Suprapubic skin (tissue), 4 donors: ENCODE measurements around the gene FBXO42. TPM values are rescaled to one million over a fixed set of nuclear protein-coding genes. Genes with fewer than 3 reads are reported as not detected.
A peak's percentile ranks its signal among the peaks of the same experiment; 100 is the strongest.

Source experiments
- DNase-seq, 2 donors: peaks; one replicate each; pipeline ENCODE4 v3.0.0-alpha.2; 2019; ENCODE audit warnings: low spot score in 2 of 2
- H3K27ac ChIP-seq: fragments of 200-600 bp; sonication (generic); one replicate; pipeline ENCODE4 v1.5.1; 2019
- H3K27me3 ChIP-seq: fragments of 200-600 bp; sonication (generic); one replicate; pipeline ENCODE4 v1.5.1; 2019
- H3K36me3 ChIP-seq: fragments of 200-600 bp; sonication (generic); one replicate; pipeline ENCODE4 v1.5.1; 2019
- H3K4me1 ChIP-seq: fragments of 200-600 bp; sonication (generic); one replicate; pipeline ENCODE4 v1.5.1; 2019
- H3K4me3 ChIP-seq: fragments of 200-600 bp; sonication (generic); one replicate; pipeline ENCODE4 v1.5.1; 2019; ENCODE audit warnings: mild to moderate bottlenecking
- H3K9me3 ChIP-seq: fragments of 200-600 bp; sonication (generic); one replicate; pipeline ENCODE4 v1.5.1; 2019
- CTCF ChIP-seq, 2 donors: fragments of 200-600 bp in 1 of 2; fragments of 450-650 bp in 1 of 2; sonication (generic) in 1 of 2; IDR thresholded peaks; one replicate each; pipeline ENCODE4 v1.5.1; 2016 to 2019; ENCODE audit warnings: antibody characterized with exemption in 2 of 2, mild to moderate bottlenecking in 1 of 2, moderate library complexity in 1 of 2
- EP300 ChIP-seq: sonication (generic); formaldehyde crosslinking; IDR thresholded peaks from one replicate; pipeline ENCODE4 v1.6.1; 2017; ENCODE audit warnings: antibody characterized with exemption
- POLR2A ChIP-seq, 2 donors: fragments of 450-650 bp; IDR thresholded peaks; one replicate each; pipeline ENCODE4 v1.6.1; 2017; ENCODE audit warnings: antibody characterized with exemption in 2 of 2, mild to moderate bottlenecking in 2 of 2, moderate library complexity in 2 of 2
- POLR2AphosphoS5 ChIP-seq, 3 donors: sonication (generic); formaldehyde crosslinking; IDR thresholded peaks; one replicate each; pipeline ENCODE4 v1.6.1; 2017; ENCODE audit warnings: antibody characterized with exemption in 3 of 3
- WGBS: methylation state at CpG from one replicate; pipeline ENCODE4 v1.1.5; 2018; 5-methylcytosine and 5-hydroxymethylcytosine counted together
- total RNA-seq, 4 donors: library from RNA; depleted of rRNA; stranded (reverse); fragments of >200 nt; gene quantifications; one replicate each; pipeline ENCODE4 v1.1.0, GENCODE V29; 2016

The FBXO42 gene
- total RNA-seq, 4 donors from 2014 or later: 51.1 to 61.4 (median 55.5) TPM

DNA sequence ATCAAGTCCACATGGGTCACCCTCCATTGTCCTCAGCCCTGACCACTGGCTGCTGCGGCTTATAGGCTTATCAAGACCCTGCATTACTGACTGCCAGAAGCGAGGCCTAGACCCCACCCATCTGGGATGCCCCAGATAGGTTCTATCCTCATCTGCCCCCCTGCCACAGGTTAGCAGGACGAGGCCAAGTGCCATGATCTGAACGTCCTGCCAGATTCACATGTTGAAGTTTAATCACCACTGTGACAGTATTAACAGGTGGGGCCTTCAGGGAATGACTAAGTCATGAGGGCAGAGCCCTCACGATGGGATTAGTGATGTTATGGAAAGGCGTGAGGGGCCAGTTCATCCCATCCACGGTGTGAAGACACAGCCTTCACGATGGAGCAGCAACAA, 109.1 kb downstream of the FBXO42 start:
- 66% methylated on average over 8 of the region's 8 CpGs for WGBS
- no peak overlapping the region for H3K27ac ChIP-seq

GRCh38 chr1:16242556-16243214, 109.6 kb downstream of the FBXO42 start:
- H3K4me3 ChIP-seq: no peak overlapping the region
- TF ChIP-seq CTCF (IDR thresholded peaks at IDR 0.05) (no peak), POLR2AphosphoS5 (IDR thresholded peaks at IDR 0.05) (no peak), EP300 (no peak), POLR2A (IDR thresholded peaks at IDR 0.05) (no peak)
- WGBS: 80% methylated on average over 17 of the region's 17 CpGs
- no peak for DNase-seq
- H3K27ac ChIP-seq: no peak overlapping the region
- peaks cover 5% of the 10 kb centered on the region for H3K36me3 ChIP-seq
- no peaks in the 10 kb centered on the region for H3K27me3 ChIP-seq
- H3K9me3 ChIP-seq: no peaks in the 10 kb centered on the region
- peaks cover 29% of the 10 kb centered on the region for H3K4me1 ChIP-seq

More for the DNA sequence above, 109.1 kb downstream of the FBXO42 start:
- H3K4me1 ChIP-seq: peaks cover 31% of the 10 kb centered on the region
- no peaks in the 10 kb centered on the region for H3K27me3 ChIP-seq
- H3K36me3 ChIP-seq: peaks cover 5% of the 10 kb centered on the region
- H3K9me3 ChIP-seq: no peaks in the 10 kb centered on the region
- H3K4me3 ChIP-seq: no peak overlapping the region
- TF ChIP-seq POLR2A (IDR thresholded peaks at IDR 0.05) (no peak), CTCF (IDR thresholded peaks at IDR 0.05) (no peak), EP300 (no peak), POLR2AphosphoS5 (IDR thresholded peaks at IDR 0.05) (no peak)
- DNase-seq: no peak

DNA sequence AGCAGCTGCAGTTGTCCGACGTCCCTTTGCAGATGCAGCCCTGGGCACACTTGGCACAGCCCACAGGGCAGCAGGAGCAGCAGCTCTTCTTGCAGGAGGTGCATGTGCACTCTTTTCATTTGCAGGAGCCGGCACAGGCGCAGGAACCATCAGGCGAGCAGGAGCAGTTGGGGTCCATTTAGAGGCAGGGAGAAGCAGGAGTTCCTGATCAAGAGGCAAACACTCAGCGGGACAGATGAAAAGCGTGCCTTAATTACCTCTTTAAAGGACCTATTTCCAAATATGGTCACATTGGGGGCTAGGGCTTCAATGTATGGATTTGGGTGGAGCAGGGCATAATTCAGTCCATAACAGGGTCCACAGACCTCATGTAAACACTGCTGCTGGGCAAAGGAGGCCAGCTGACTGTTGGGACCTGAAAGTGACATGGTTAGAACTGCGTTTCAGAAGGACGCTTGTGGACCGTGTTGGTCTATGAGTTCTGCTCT, 111.0 kb downstream of the FBXO42 start:
- no peaks in the 10 kb centered on the region for H3K27me3 ChIP-seq
- 80% methylated on average over 8 of the region's 10 CpGs for WGBS
- peaks cover 33% of the 10 kb centered on the region for H3K4me1 ChIP-seq
- no peaks in the 10 kb centered on the region for H3K36me3 ChIP-seq
- DNase-seq: no peak
- H3K9me3 ChIP-seq: no peaks in the 10 kb centered on the region
- H3K4me3 ChIP-seq: no peak overlapping the region
- no peak overlapping the region for H3K27ac ChIP-seq
- TF ChIP-seq POLR2AphosphoS5 (IDR thresholded peaks at IDR 0.05): no peak
- TF ChIP-seq POLR2A (IDR thresholded peaks at IDR 0.05): no peak
- TF ChIP-seq CTCF (IDR thresholded peaks at IDR 0.05): no peak
- no peak for TF ChIP-seq EP300

- H3K36me3 ChIP-seq: no peaks in the 10 kb centered on the region
- no peak overlapping the region for H3K27ac ChIP-seq
- no peak for DNase-seq
- H3K4me1 ChIP-seq: peaks cover 44% of the 10 kb centered on the region
- no peak overlapping the region for H3K4me3 ChIP-seq
- TF ChIP-seq CTCF (IDR thresholded peaks at IDR 0.05) (no peak), POLR2AphosphoS5 (IDR thresholded peaks at IDR 0.05) (no peak), EP300 (no peak), POLR2A (IDR thresholded peaks at IDR 0.05) (no peak)
- no peaks in the 10 kb centered on the region for H3K9me3 ChIP-seq
- WGBS: 95% methylated on average over 2 of the region's 2 CpGs
- no peaks in the 10 kb centered on the region for H3K27me3 ChIP-seq
These were observed 112.2 kb downstream of the FBXO42 start for GRCh38 chr1:16239972-16240491.

GRCh38 chr1:16237343-16237830, 114.9 kb downstream of the FBXO42 start:
- no peaks in the 10 kb centered on the region for H3K27me3 ChIP-seq
- TF ChIP-seq POLR2A (IDR thresholded peaks at IDR 0.05) (no peak), EP300 (no peak), POLR2AphosphoS5 (IDR thresholded peaks at IDR 0.05) (no peak)
- H3K4me3 ChIP-seq: peak overlapping the region; percentile 68
- H3K4me1 ChIP-seq: peaks cover 33% of the 10 kb centered on the region
- DNase-seq: no peak
- WGBS: 20% methylated on average over 6 of the region's 6 CpGs
- peak overlapping the region; percentile 93 for H3K27ac ChIP-seq
- no peaks in the 10 kb centered on the region for H3K9me3 ChIP-seq
- peaks cover 2% of the 10 kb centered on the region for H3K36me3 ChIP-seq
